B cell (primary cell): ENCODE results near the gene VPS51. TPM values are rescaled to one million over a fixed set of nuclear protein-coding genes. Genes with fewer than 3 reads are reported as not detected.

Experiments used
- ATAC-seq: fragments of 200-7000 bp; cut with Tn5 transposase; one replicate; pipeline ENCODE4 v1.10.0; 2021; ENCODE audit warnings: low read depth, mild to moderate bottlenecking, moderate number of reproducible peaks, moderate library complexity
- CTCF ChIA-PET: fragments of 350-600 bp; sonication (Branson Sonifier 250); formaldehyde crosslinking; loops from one replicate; lab custom pipeline; 2021; ENCODE audit warnings: antibody characterized with exemption, inconsistent platforms; lab: Charles Lee
- POLR2A ChIA-PET: fragments of 350-600 bp; sonication (Branson Sonifier 250); formaldehyde crosslinking; loops from one replicate; lab custom pipeline; 2021; ENCODE audit warnings: antibody characterized with exemption; lab: Charles Lee
- DNase-seq: peaks from one replicate; pipeline ENCODE4 v3.0.0; 2013
- H2AFZ ChIP-seq: 2 replicates; pipeline ENCODE4 v1.6.1; 2012; ENCODE audit warnings: mild to moderate bottlenecking, low read depth, low read length; ENCODE audit not compliant: insufficient read depth, poor library complexity, severe bottlenecking
- H3K27ac ChIP-seq, 2 donors: 1 replicate in 1 of 2; 2 replicates in 1 of 2; pipeline ENCODE4 v1.5.1; 2012 to 2013; ENCODE audit warnings: low read length in 2 of 2, mild to moderate bottlenecking in 2 of 2, moderate library complexity in 1 of 2
- H3K27me3 ChIP-seq, 4 experiments: fragments of 200-600 bp in 1 of 4; sonication (generic) in 1 of 4; replicated peaks in 1 of 4; 1 replicate in 2 of 4; 2 replicates in 2 of 4; pipeline versions ENCODE4 v1.6.1 to v1.7.0; 2013 to 2016; ENCODE audit warnings: low read length in 3 of 4, mild to moderate bottlenecking in 2 of 4, mixed read lengths in 1 of 4, moderate library complexity in 1 of 4; ENCODE audit not compliant: insufficient read depth in 4 of 4, control insufficient read depth in 3 of 4; ENCODE audit errors: control extremely low read depth in 1 of 4
- H3K36me3 ChIP-seq, 2 experiments: replicated peaks in 1 of 2; 1 replicate in 1 of 2; 2 replicates in 1 of 2; pipeline versions ENCODE4 v1.6.1 to v1.7.1; 2013; ENCODE audit warnings: low read length in 1 of 2; ENCODE audit not compliant: insufficient read depth in 2 of 2, control insufficient read depth in 1 of 2; ENCODE audit errors: control extremely low read depth in 1 of 2, extremely low read depth in 1 of 2
- H3K4me1 ChIP-seq, 2 donors: fragments of 200-600 bp in 1 of 2; sonication (generic) in 1 of 2; 1 replicate in 1 of 2; 2 replicates in 1 of 2; pipeline versions ENCODE4 v1.5.1 to v1.6.1; 2013 to 2017; ENCODE audit warnings: low read length in 2 of 2; ENCODE audit not compliant: control insufficient read depth in 2 of 2, insufficient read depth in 2 of 2
- H3K4me2 ChIP-seq: replicated peaks from 2 replicates; pipeline ENCODE3; 2012; ENCODE audit warnings: mild to moderate bottlenecking, low read depth, low read length; ENCODE audit not compliant: poor library complexity, severe bottlenecking
- H3K4me3 ChIP-seq, 5 experiments: fragments of 200-600 bp in 1 of 5; sonication (generic) in 1 of 5; 1 replicate in 3 of 5; 2 replicates in 2 of 5; pipeline versions ENCODE4 v1.5.1 to v1.7.0; 2011 to 2016; ENCODE audit warnings: low read length in 4 of 5, mild to moderate bottlenecking in 4 of 5, low read depth in 2 of 5, control low read depth in 1 of 5, moderate library complexity in 1 of 5; ENCODE audit not compliant: insufficient read depth in 1 of 5; ENCODE audit errors: control extremely low read depth in 1 of 5, extremely low read depth in 1 of 5
- H3K79me2 ChIP-seq: fragments of 200-600 bp; sonication (generic); one replicate; pipeline ENCODE4 v1.6.0; 2016; ENCODE audit warnings: low read length; ENCODE audit not compliant: control insufficient read depth, insufficient read depth
- H3K9ac ChIP-seq: fragments of 200-600 bp; sonication (generic); 2 replicates; pipeline ENCODE4 v1.6.1; 2017; ENCODE audit warnings: mild to moderate bottlenecking, low read length, moderate library complexity
- H3K9me3 ChIP-seq, 3 donors: one replicate each; pipeline versions ENCODE4 v1.6.1 to v1.7.1; 2013; ENCODE audit warnings: low read length in 2 of 3; ENCODE audit not compliant: control insufficient read depth in 2 of 3, insufficient read depth in 1 of 3; ENCODE audit errors: control extremely low read depth in 1 of 3
- H4K20me1 ChIP-seq: 2 replicates; pipeline ENCODE4 v1.6.0; 2012; ENCODE audit warnings: mild to moderate bottlenecking, low read length; ENCODE audit not compliant: insufficient read depth, control insufficient read depth, poor library complexity, severe bottlenecking
- H3K27ac Mint-ChIP-seq: one replicate; pipeline ENCODE4 v1.8.0; 2021; ENCODE audit warnings: mixed read lengths
- H3K27me3 Mint-ChIP-seq: one replicate; pipeline ENCODE4 v1.8.0; 2021; ENCODE audit warnings: mixed read lengths
- H3K4me1 Mint-ChIP-seq: one replicate; pipeline ENCODE4 v1.8.0; 2021; ENCODE audit warnings: mixed read lengths
- H3K4me3 Mint-ChIP-seq: one replicate; pipeline ENCODE4 v1.8.0; 2021; ENCODE audit warnings: mixed read lengths
- H3K9me3 Mint-ChIP-seq: one replicate; pipeline ENCODE4 v1.8.0; 2022; ENCODE audit warnings: mixed read lengths; ENCODE audit not compliant: insufficient read depth
- EZH2 ChIP-seq: IDR thresholded peaks from 2 replicates; pipeline ENCODE4 v1.6.1; 2012; ENCODE audit warnings: borderline replicate concordance, low read depth, mild to moderate bottlenecking, moderate library complexity, low read length; ENCODE audit not compliant: insufficient read depth, poor library complexity, severe bottlenecking
- WGBS: methylation state at CpG from one replicate; pipeline ENCODE4 v1.1.5; 2013; ENCODE audit warnings: missing lambda C conversion rate; ENCODE audit not compliant: insufficient coverage; 5-methylcytosine and 5-hydroxymethylcytosine counted together
- intact Hi-C: fragments of 100-400 bp; cut with micrococcal nuclease; formaldehyde crosslinking; loops from one replicate; pipeline ENCODE4 v1.10.0; 2022
- polyA plus RNA-seq: library from polyadenylated mRNA; depleted of rRNA; stranded (reverse); fragments of >200 nt; gene quantifications from 2 replicates; pipeline ENCODE4 v1.2.3, GENCODE V29; 2012
- total RNA-seq, 2 donors: library from RNA; stranded (reverse); fragments of 120-200 nt in 1 of 2; gene quantifications; 1 replicate in 1 of 2; 2 replicates in 1 of 2; pipeline versions ENCODE4 v1.2.3 to v1.2.4, GENCODE V29; 2013 to 2022
- TF ChIP-seq, protein P1 (sequence below): fragments of 200-600 bp; IDR thresholded peaks from one replicate; pipeline ENCODE4 v1.8.0; 2022; ENCODE audit warnings: antibody characterized with exemption, mild to moderate bottlenecking

Gene VPS51
- total and polyA plus RNA-seq, 2 donors (not counting 1 experiment from before 2014, with no cell fraction given): 206 to 223 TPM

GRCh38 chr11:65108469-65109123, 12.6 kb downstream of the VPS51 start:
- POLR2A ChIA-PET: interaction anchor here (1.0 to 3.6 kb wide), 2 partner anchors 9 to 13 kb away, joined by 4 to 26 read pairs; partner anchors contain the start of genes VPS51 and ZNHIT2
- Mint-ChIP-seq H3K4me1 (peaks cover 34% of the 10 kb centered on the region), H3K4me3 (no peak overlapping the region), H3K27me3 (no peaks in the 10 kb centered on the region), H3K27ac (no peak overlapping the region), H3K9me3 (no peaks in the 10 kb centered on the region)
- Histone ChIP-seq H3K27me3 (no peaks in the 10 kb centered on the region), H3K4me1 (peaks cover 20 to 34% of the 10 kb centered on the region in 2 donors), H3K36me3 (peaks cover 0 to 40% of the 10 kb centered on the region in 2 experiments), H3K4me3 (no peak overlapping the region), H2AFZ (no peak overlapping the region), H3K4me2 (no peak overlapping the region), H3K9ac (no peak overlapping the region), H3K79me2 (peaks cover 43% of the 10 kb centered on the region), H3K27ac (no peak overlapping the region), H3K9me3 (no peaks in the 10 kb centered on the region), H4K20me1 (peaks cover 31% of the 10 kb centered on the region)
- 95% methylated on average over 38 of the region's 38 CpGs for whole genome bisulfite sequencing
- intact Hi-C loops: no loop called here
- CTCF ChIA-PET: interaction anchor here (1.3 to 7.7 kb wide), 5 partner anchors 10 to 157 kb away, joined by 4 to 118 read pairs (median 47); partner anchors contain the start of genes CAPN1, FAU, MRPL49 and VPS51
- TF ChIP-seq, protein P1, sequence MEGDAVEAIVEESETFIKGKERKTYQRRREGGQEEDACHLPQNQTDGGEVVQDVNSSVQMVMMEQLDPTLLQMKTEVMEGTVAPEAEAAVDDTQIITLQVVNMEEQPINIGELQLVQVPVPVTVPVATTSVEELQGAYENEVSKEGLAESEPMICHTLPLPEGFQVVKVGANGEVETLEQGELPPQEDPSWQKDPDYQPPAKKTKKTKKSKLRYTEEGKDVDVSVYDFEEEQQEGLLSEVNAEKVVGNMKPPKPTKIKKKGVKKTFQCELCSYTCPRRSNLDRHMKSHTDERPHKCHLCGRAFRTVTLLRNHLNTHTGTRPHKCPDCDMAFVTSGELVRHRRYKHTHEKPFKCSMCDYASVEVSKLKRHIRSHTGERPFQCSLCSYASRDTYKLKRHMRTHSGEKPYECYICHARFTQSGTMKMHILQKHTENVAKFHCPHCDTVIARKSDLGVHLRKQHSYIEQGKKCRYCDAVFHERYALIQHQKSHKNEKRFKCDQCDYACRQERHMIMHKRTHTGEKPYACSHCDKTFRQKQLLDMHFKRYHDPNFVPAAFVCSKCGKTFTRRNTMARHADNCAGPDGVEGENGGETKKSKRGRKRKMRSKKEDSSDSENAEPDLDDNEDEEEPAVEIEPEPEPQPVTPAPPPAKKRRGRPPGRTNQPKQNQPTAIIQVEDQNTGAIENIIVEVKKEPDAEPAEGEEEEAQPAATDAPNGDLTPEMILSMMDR: no peak
- TF ChIP-seq EZH2: no peak
- ATAC-seq (no peak), DNase-seq (no peak)
